CD14-positive monocyte (primary cell): ENCODE measurements around the gene CEP170B. TPM values are rescaled to one million over a fixed set of nuclear protein-coding genes. Genes with fewer than 3 reads are reported as not detected.
"Not testable (repeated sequence)": the region's sequence is repeated elsewhere in the genome, so short reads cannot be mapped to it uniquely, and the experiment has no call there.

Source experiments
- DNase-seq, 3 donors: peaks; one replicate each; pipeline ENCODE4 v3.0.0-alpha.2; 2011 to 2022
- H2AFZ ChIP-seq: 2 replicates; pipeline ENCODE4 v1.6.0; 2012; ENCODE audit warnings: mild to moderate bottlenecking, low read depth, low read length, inconsistent platforms; ENCODE audit not compliant: insufficient read depth, poor library complexity, severe bottlenecking
- H3K27ac ChIP-seq, 2 donors: 1 replicate in 1 of 2; 2 replicates in 1 of 2; pipeline ENCODE4 v1.5.1; 2012 to 2013; ENCODE audit warnings: low read length in 2 of 2, control low read depth in 1 of 2, inconsistent platforms in 1 of 2, low read depth in 1 of 2, mild to moderate bottlenecking in 1 of 2
- H3K27me3 ChIP-seq, 2 donors: one replicate each; pipeline versions ENCODE4 v1.6.0 to v1.6.1; 2011 to 2013; ENCODE audit warnings: low read length in 2 of 2; ENCODE audit not compliant: control insufficient read depth in 2 of 2, insufficient read depth in 2 of 2
- H3K36me3 ChIP-seq, 2 donors: replicated peaks in 1 of 2; 1 replicate in 1 of 2; 2 replicates in 1 of 2; pipeline versions ENCODE4 v1.5.1 to v1.6.1; 2012 to 2013; ENCODE audit warnings: low read length in 2 of 2, control low read depth in 1 of 2, inconsistent platforms in 1 of 2, mild to moderate bottlenecking in 1 of 2; ENCODE audit not compliant: insufficient read depth in 2 of 2, control insufficient read depth in 1 of 2
- H3K4me1 ChIP-seq, 2 donors: 1 replicate in 1 of 2; 2 replicates in 1 of 2; pipeline versions ENCODE4 v1.5.1 to v1.6.1; 2012 to 2013; ENCODE audit warnings: low read length in 2 of 2, control low read depth in 1 of 2, inconsistent platforms in 1 of 2, mild to moderate bottlenecking in 1 of 2, moderate library complexity in 1 of 2; ENCODE audit not compliant: insufficient read depth in 2 of 2, control insufficient read depth in 1 of 2
- H3K4me2 ChIP-seq: replicated peaks from 2 replicates; pipeline ENCODE3; 2012; ENCODE audit warnings: low read length, moderate library complexity, mild to moderate bottlenecking; ENCODE audit not compliant: poor library complexity, severe bottlenecking; ENCODE audit errors: extremely low read depth
- H3K4me3 ChIP-seq, 3 experiments: fragments of 200-600 bp in 1 of 3; sonication (generic) in 1 of 3; replicated peaks in 1 of 3; 1 replicate in 2 of 3; 2 replicates in 1 of 3; pipeline ENCODE4 v1.5.1; 2011 to 2013; ENCODE audit warnings: low read length in 3 of 3, mild to moderate bottlenecking in 3 of 3, control low read depth in 2 of 3, low read depth in 2 of 3, inconsistent platforms in 1 of 3, moderate library complexity in 1 of 3
- H3K79me2 ChIP-seq: 2 replicates; pipeline ENCODE4 v1.6.0; 2012; ENCODE audit warnings: mild to moderate bottlenecking, control low read depth, inconsistent platforms, low read length, moderate library complexity; ENCODE audit not compliant: insufficient read depth
- H3K9ac ChIP-seq: 2 replicates; pipeline ENCODE4 v1.6.0; 2017; ENCODE audit warnings: low read length, mild to moderate bottlenecking; ENCODE audit not compliant: insufficient read depth, poor library complexity, severe bottlenecking
- H3K9me3 ChIP-seq, 2 donors: replicated peaks in 1 of 2; 1 replicate in 1 of 2; 2 replicates in 1 of 2; pipeline versions ENCODE4 v1.5.1 to v1.6.1; 2012 to 2013; ENCODE audit warnings: low read length in 2 of 2, control low read depth in 1 of 2; ENCODE audit not compliant: control insufficient read depth in 1 of 2, insufficient read depth in 1 of 2
- H4K20me1 ChIP-seq: 2 replicates; pipeline ENCODE4 v1.6.0; 2012; ENCODE audit warnings: mild to moderate bottlenecking, low read length, control low read depth, moderate library complexity; ENCODE audit not compliant: insufficient read depth
- H3K27ac Mint-ChIP-seq, 7 donors: one replicate each; pipeline ENCODE4 v1.8.0; 2020; ENCODE audit warnings: mild to moderate bottlenecking in 7 of 7, mixed read lengths in 7 of 7, moderate library complexity in 6 of 7, inconsistent platforms in 2 of 7
- H3K27me3 Mint-ChIP-seq, 3 donors: one replicate each; pipeline ENCODE4 v1.8.0; 2021 to 2022; ENCODE audit warnings: low read depth in 3 of 3, mild to moderate bottlenecking in 3 of 3, mixed read lengths in 3 of 3, moderate library complexity in 3 of 3, inconsistent platforms in 1 of 3
- H3K36me3 Mint-ChIP-seq, 2 donors: one replicate each; pipeline ENCODE4 v1.8.0; 2020; ENCODE audit warnings: mixed read lengths in 2 of 2, inconsistent platforms in 1 of 2, mild to moderate bottlenecking in 1 of 2
- H3K4me1 Mint-ChIP-seq: one replicate; pipeline ENCODE4 v1.8.0; 2020; ENCODE audit warnings: mild to moderate bottlenecking, mixed read lengths
- H3K4me3 Mint-ChIP-seq, 2 donors: one replicate each; pipeline ENCODE4 v1.8.0; 2020; ENCODE audit warnings: mild to moderate bottlenecking in 2 of 2, mixed read lengths in 2 of 2, moderate library complexity in 1 of 2
- H3K9me3 Mint-ChIP-seq, 7 donors: one replicate each; pipeline ENCODE4 v1.8.0; 2020 to 2022; ENCODE audit warnings: mixed read lengths in 7 of 7, mild to moderate bottlenecking in 6 of 7, moderate library complexity in 6 of 7, inconsistent platforms in 2 of 7
- WGBS: methylation state at CpG from one replicate; pipeline ENCODE4 v1.1.5; 2013; ENCODE audit warnings: missing lambda C conversion rate; ENCODE audit not compliant: insufficient coverage; 5-methylcytosine and 5-hydroxymethylcytosine counted together
- intact Hi-C, 2 donors: fragments of 100-400 bp; cut with micrococcal nuclease; formaldehyde crosslinking; loops; one replicate each; pipeline versions ENCODE4 v1.15.0 to v1.15.1; 2023
- polyA plus RNA-seq, 3 donors: library from polyadenylated mRNA; depleted of rRNA in 1 of 3; unstranded in 2 of 3; stranded (reverse) in 1 of 3; fragments of 300-500 nt in 2 of 3; fragments of >200 nt in 1 of 3; fragmentation: Illumina TruSeq in 2 of 3; gene quantifications; 1 replicate in 2 of 3; 2 replicates in 1 of 3; pipeline ENCODE4 v1.2.3, GENCODE V29; 2012 to 2021
- TF ChIP-seq, protein P1 (sequence below): fragments of 200-600 bp; IDR thresholded peaks from one replicate; pipeline ENCODE4 v1.8.0; 2022; ENCODE audit warnings: antibody characterized with exemption, mild to moderate bottlenecking

Gene CEP170B
- polyA plus RNA-seq, 3 donors, result 0.09 TPM; not detected in 2

DNA sequence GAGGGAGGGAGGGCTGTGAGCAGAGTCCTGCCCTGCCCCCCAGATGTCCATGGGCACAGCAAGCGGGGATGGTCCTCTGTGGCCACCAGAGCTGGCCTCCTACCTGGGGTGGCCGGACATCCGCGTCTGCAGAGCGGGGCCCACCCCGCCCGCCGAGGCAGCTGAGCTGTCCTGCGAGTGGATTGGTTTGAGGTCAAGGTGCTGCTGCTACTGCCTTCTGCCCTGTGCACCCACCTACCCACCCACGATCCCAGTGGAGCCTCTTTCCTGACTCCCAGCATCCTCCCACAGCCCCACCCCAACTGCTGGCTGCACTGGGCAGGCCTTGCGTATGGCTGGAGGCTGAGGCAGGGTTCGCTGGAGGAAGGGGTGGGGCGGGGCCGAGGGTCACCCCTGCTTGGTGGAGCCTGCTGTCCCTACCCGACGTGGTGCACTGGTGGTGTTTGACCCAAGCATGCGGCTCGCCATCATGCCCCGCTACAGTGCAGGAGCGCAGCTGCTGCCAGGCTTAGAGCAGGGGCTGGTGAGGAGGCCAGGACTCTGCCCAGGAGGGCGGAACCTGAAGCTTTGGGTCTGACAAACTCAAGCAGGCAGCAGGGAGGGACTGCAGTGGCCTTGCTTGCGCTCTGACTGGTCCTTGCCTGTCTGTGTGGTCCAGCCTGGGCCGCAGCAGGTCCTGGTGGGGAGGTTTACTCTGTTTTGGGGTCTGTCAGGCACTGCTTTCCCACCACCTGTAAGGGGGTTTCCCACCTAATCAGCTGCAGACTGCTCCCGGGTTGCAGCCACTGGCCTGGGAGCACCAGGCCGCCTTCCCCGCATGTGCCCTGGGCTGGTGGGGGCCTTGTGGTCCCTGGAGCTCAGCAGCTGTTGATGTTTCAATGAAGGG lies 23.7 kb downstream of the CEP170B start:
- Histone ChIP-seq H2AFZ (no peak overlapping the region), H3K4me2 (no peak overlapping the region), H3K9ac (no peak overlapping the region), H3K9me3 (no peaks in the 10 kb centered on the region), H3K36me3 (no peaks in the 10 kb centered on the region), H3K4me3 (no peak overlapping the region), H4K20me1 (no peaks in the 10 kb centered on the region), H3K27me3 (no peaks in the 10 kb centered on the region), H3K27ac (no peak overlapping the region), H3K79me2 (no peaks in the 10 kb centered on the region), H3K4me1 (no peaks in the 10 kb centered on the region)
- Mint-ChIP-seq H3K4me3 (no peak overlapping the region), H3K27ac (no peak overlapping the region), H3K9me3 (peaks cover 0 to 2% (median 0%) of the 10 kb centered on the region in 7 donors), H3K36me3 (no peaks in the 10 kb centered on the region), H3K27me3 (peaks cover 0 to 4% (median 1%) of the 10 kb centered on the region in 3 donors), H3K4me1 (no peaks in the 10 kb centered on the region)
- intact Hi-C loops, result no loop called here
- 99% methylated on average over 17 of the region's 26 CpGs for WGBS
- DNase-seq, result no peak
- TF ChIP-seq, protein P1, sequence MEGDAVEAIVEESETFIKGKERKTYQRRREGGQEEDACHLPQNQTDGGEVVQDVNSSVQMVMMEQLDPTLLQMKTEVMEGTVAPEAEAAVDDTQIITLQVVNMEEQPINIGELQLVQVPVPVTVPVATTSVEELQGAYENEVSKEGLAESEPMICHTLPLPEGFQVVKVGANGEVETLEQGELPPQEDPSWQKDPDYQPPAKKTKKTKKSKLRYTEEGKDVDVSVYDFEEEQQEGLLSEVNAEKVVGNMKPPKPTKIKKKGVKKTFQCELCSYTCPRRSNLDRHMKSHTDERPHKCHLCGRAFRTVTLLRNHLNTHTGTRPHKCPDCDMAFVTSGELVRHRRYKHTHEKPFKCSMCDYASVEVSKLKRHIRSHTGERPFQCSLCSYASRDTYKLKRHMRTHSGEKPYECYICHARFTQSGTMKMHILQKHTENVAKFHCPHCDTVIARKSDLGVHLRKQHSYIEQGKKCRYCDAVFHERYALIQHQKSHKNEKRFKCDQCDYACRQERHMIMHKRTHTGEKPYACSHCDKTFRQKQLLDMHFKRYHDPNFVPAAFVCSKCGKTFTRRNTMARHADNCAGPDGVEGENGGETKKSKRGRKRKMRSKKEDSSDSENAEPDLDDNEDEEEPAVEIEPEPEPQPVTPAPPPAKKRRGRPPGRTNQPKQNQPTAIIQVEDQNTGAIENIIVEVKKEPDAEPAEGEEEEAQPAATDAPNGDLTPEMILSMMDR, result no peak

DNA sequence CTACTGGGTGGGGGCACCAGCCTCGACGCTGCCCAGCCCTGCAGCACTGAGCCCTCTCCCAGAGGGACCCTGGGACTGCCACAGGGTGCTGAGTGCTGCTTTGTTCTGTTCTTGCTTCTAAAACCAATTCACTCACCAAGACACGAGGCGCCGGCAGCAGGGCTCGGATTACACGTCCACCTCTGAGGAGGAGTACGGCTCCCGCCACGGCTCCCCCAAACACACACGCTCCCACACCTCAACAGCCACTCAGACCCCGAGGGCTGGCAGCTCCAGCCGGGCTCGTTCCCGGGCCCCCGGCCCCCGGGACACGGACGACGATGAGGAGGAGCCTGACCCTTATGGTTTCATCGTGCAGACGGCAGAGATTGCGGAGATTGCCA lies 24.3 kb downstream of the CEP170B start:
- Mint-ChIP-seq H3K4me3 (no peak overlapping the region), H3K4me1 (no peaks in the 10 kb centered on the region), H3K36me3 (no peaks in the 10 kb centered on the region), H3K9me3 (peaks cover 0 to 2% (median 0%) of the 10 kb centered on the region in 7 donors), H3K27me3 (peaks cover 0 to 6% (median 1%) of the 10 kb centered on the region in 3 donors), H3K27ac (no peak overlapping the region)
- H3K4me1 ChIP-seq, result no peaks in the 10 kb centered on the region
- no peak for DNase-seq
- no peaks in the 10 kb centered on the region for H4K20me1 ChIP-seq
- intact Hi-C loops, result no loop called here
- no peak overlapping the region for H3K4me3 ChIP-seq
- no peaks in the 10 kb centered on the region for H3K27me3 ChIP-seq
- H3K79me2 ChIP-seq, result no peaks in the 10 kb centered on the region
- no peaks in the 10 kb centered on the region for H3K36me3 ChIP-seq
- no peaks in the 10 kb centered on the region for H3K9me3 ChIP-seq
- H3K27ac ChIP-seq, result no peak overlapping the region
- WGBS, result 98% methylated on average over 21 of the region's 23 CpGs
- no peak overlapping the region for H3K4me2 ChIP-seq
- TF ChIP-seq, protein P1, result no peak
- H3K9ac ChIP-seq, result no peak overlapping the region
- no peak overlapping the region for H2AFZ ChIP-seq

DNA sequence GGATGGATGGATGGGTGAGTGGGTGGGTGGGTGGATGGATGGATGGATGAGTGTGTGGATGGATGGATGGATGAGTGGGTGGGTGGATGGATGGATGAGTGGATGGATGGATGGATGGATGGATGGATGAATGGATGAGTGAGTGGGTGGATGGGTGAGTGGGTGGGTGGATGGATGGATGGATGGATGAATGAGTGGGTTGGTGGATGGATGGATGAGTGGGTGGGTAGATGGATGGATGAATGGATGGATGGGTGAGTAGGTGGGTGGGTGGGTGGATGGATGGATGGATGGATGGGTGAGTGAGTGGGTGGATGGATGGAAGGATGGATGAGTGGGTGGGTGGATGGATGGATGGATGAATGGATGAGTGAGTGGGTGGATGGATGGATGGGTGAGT lies 25.2 kb downstream of the CEP170B start:
- H3K27ac ChIP-seq, H3K4me3 ChIP-seq, H3K4me1 ChIP-seq, intact Hi-C loops, H3K9ac ChIP-seq, H4K20me1 ChIP-seq, H3K36me3 ChIP-seq, H3K27me3 ChIP-seq, H3K9me3 ChIP-seq, H3K9me3 Mint-ChIP-seq, H2AFZ ChIP-seq, H3K4me3 Mint-ChIP-seq, H3K36me3 Mint-ChIP-seq, H3K27ac Mint-ChIP-seq, H3K4me1 Mint-ChIP-seq, H3K27me3 Mint-ChIP-seq, DNase-seq, H3K79me2 ChIP-seq, H3K4me2 ChIP-seq: not testable (repeated sequence)
